HFFc6 (cell line): ENCODE data around the gene M1AP. TPM values are rescaled to one million over a fixed set of nuclear protein-coding genes. Genes with fewer than 3 reads are reported as not detected.

ENCODE experiments used
- DNase-seq: peaks from one replicate; pipeline ENCODE4 v3.0.0-alpha.2; 2018
- H3K27ac Mint-ChIP-seq: 2 replicates; pipeline ENCODE4 v1.8.0; 2020; ENCODE audit warnings: mild to moderate bottlenecking, mixed read lengths
- H3K27me3 Mint-ChIP-seq: 2 replicates; pipeline ENCODE4 v1.8.0; 2021; ENCODE audit warnings: mild to moderate bottlenecking, moderate library complexity, mixed read lengths; ENCODE audit not compliant: insufficient read depth
- H3K36me3 Mint-ChIP-seq: 2 replicates; pipeline ENCODE4 v1.8.0; 2021; ENCODE audit warnings: low read depth, mixed read lengths
- H3K4me1 Mint-ChIP-seq: 2 replicates; pipeline ENCODE4 v1.8.0; 2020; ENCODE audit warnings: low read depth, mixed read lengths
- H3K4me3 Mint-ChIP-seq: 2 replicates; pipeline ENCODE4 v1.8.0; 2020; ENCODE audit warnings: mild to moderate bottlenecking, moderate library complexity, mixed read lengths
- H3K9me3 Mint-ChIP-seq: 2 replicates; pipeline ENCODE4 v1.8.0; 2020; ENCODE audit warnings: mild to moderate bottlenecking, mixed read lengths
- CTCF ChIP-seq: fragments of 200-600 bp; sonication (generic); IDR thresholded peaks from 2 replicates; pipeline ENCODE4 v1.5.0; 2021; ENCODE audit warnings: antibody characterized with exemption, mild to moderate bottlenecking
- total RNA-seq, 6 experiments: library from RNA; stranded (reverse); fragmentation: NEBNext Ultra II Directional; extraction: Animal tissue kit (Norgen Biotek cat#: 25700); gene quantifications; 2 replicates in 1 of 6; 3 replicates in 5 of 6; pipeline ENCODE4 v1.2.3, GENCODE V29; 2021

Gene M1AP
- total RNA-seq, 6 experiments from 2014 or later = 0.14 to 0.38 (median 0.17) TPM; not detected in 1

- Mint-ChIP-seq H3K9me3 (no peaks in the 10 kb centered on the region), H3K27ac (no peak overlapping the region), H3K4me1 (peaks cover 2% of the 10 kb centered on the region; the same call in 1 of the 2 replicates), H3K4me3 (no peak overlapping the region), H3K36me3 (peaks cover 19% of the 10 kb centered on the region), H3K27me3 (peaks cover 23% of the 10 kb centered on the region)
- no peak for TF ChIP-seq CTCF
- DNase-seq = no peak
Observed at GRCh38 chr2:74522516-74522915, 125.6 kb downstream of the M1AP start.

- no peak overlapping the region for H3K4me3 Mint-ChIP-seq
- no peaks in the 10 kb centered on the region for H3K9me3 Mint-ChIP-seq
- DNase-seq = no peak
- TF ChIP-seq CTCF = no peak
- peaks cover 52% of the 10 kb centered on the region for H3K27me3 Mint-ChIP-seq
- no peak overlapping the region for H3K27ac Mint-ChIP-seq
- H3K4me1 Mint-ChIP-seq = peaks cover 2% of the 10 kb centered on the region
- H3K36me3 Mint-ChIP-seq = peaks cover 5% of the 10 kb centered on the region; the same call in 1 of the 2 replicates
Observed at GRCh38 chr2:74516650-74517049, 131.5 kb downstream of the M1AP start.

GRCh38 chr2:74515981-74516633 is 132.0 kb downstream of the M1AP start:
- H3K4me3 Mint-ChIP-seq = no peak overlapping the region
- peaks cover 5% of the 10 kb centered on the region; the same call in 1 of the 2 replicates for H3K36me3 Mint-ChIP-seq
- no peak overlapping the region for H3K27ac Mint-ChIP-seq
- H3K4me1 Mint-ChIP-seq = peaks cover 7% of the 10 kb centered on the region
- no peaks in the 10 kb centered on the region for H3K9me3 Mint-ChIP-seq
- TF ChIP-seq CTCF = no peak
- DNase-seq = no peak
- peaks cover 55% of the 10 kb centered on the region for H3K27me3 Mint-ChIP-seq

- Mint-ChIP-seq H3K27ac (no peak overlapping the region), H3K36me3 (peaks cover 5% of the 10 kb centered on the region; the same call in 1 of the 2 replicates), H3K27me3 (peaks cover 52% of the 10 kb centered on the region), H3K4me3 (no peak overlapping the region), H3K4me1 (peaks cover 12% of the 10 kb centered on the region), H3K9me3 (no peaks in the 10 kb centered on the region)
- DNase-seq = no peak
- no peak for TF ChIP-seq CTCF
Observed at GRCh38 chr2:74515271-74515980, 132.7 kb downstream of the M1AP start.

- TF ChIP-seq CTCF = no peak
- H3K27me3 Mint-ChIP-seq = peaks cover 46% of the 10 kb centered on the region
- peaks cover 5% of the 10 kb centered on the region; the same call in 1 of the 2 replicates for H3K36me3 Mint-ChIP-seq
- H3K4me3 Mint-ChIP-seq = peak within 1 kb of the TSS; percentile 38; the same call in 1 of the 2 replicates
- peaks cover 15% of the 10 kb centered on the region for H3K4me1 Mint-ChIP-seq
- H3K9me3 Mint-ChIP-seq = no peaks in the 10 kb centered on the region
- no peak for DNase-seq
- no peak within 1 kb of the TSS for H3K27ac Mint-ChIP-seq
Observed at GRCh38 chr2:74514368-74515270, 133.5 kb downstream of the M1AP start, which contains the start of gene TLX2. TLX2 (plus strand) TSS chr2:74514450; CDS start chr2:74514807, 357 bp downstream.
